GM21529 (cell line): ENCODE measurements around the gene PROZ.
"Not testable (repeated sequence)": the region's sequence is repeated elsewhere in the genome, so short reads cannot be mapped to it uniquely, and the experiment has no call there.

Experiments
- ATAC-seq: cut with Tn5 transposase; IDR thresholded peaks from one replicate; pipeline ENCODE4 v1.9.1; 2021; ENCODE audit not compliant: unreplicated experiment

Gene PROZ, protein sequence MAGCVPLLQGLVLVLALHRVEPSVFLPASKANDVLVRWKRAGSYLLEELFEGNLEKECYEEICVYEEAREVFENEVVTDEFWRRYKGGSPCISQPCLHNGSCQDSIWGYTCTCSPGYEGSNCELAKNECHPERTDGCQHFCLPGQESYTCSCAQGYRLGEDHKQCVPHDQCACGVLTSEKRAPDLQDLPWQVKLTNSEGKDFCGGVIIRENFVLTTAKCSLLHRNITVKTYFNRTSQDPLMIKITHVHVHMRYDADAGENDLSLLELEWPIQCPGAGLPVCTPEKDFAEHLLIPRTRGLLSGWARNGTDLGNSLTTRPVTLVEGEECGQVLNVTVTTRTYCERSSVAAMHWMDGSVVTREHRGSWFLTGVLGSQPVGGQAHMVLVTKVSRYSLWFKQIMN

DNA sequence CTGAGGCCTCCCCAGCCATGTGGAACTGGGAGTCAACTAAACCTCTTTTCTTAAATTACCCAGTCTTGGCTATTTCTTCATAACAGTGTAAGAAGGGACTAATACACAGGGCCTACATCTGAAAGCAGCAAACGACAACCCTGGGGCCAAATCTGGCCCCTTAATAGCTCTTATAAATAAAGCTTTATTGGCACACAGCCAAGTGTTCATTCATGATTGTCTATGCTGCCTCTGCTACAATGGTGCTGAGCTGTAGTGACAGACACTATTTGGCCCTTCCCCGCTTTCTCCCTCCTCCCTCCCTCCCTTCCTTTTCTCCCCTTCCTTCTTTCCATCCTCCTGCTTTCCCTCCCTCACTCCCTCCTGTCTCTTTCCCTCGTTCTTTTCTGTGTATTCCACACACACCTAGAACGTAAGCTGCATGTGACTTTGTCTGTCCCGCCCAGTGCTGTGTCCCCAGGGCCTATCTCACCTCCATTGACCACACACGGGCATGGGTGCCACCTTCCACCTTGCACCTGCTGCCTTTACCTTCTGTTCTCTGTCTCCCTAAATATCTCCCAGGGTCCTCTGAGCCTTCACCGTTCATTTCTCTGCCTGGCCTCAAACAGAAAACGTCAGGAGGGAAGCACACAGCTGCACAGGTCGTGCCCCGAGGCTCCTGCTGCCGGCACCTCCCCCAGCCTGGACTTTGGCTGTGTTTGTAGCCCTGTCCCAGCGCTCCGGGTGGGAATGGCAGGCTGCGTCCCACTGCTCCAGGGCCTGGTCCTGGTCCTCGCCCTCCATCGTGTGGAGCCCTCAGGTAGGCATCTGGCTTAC lies at the start of gene PROZ:
TSS of gene PROZ (plus strand) at position 720 of the 819 bp plus-strand sequence. CDS start at position 733, 13 bp downstream.
- no peak for ATAC-seq

DNA sequence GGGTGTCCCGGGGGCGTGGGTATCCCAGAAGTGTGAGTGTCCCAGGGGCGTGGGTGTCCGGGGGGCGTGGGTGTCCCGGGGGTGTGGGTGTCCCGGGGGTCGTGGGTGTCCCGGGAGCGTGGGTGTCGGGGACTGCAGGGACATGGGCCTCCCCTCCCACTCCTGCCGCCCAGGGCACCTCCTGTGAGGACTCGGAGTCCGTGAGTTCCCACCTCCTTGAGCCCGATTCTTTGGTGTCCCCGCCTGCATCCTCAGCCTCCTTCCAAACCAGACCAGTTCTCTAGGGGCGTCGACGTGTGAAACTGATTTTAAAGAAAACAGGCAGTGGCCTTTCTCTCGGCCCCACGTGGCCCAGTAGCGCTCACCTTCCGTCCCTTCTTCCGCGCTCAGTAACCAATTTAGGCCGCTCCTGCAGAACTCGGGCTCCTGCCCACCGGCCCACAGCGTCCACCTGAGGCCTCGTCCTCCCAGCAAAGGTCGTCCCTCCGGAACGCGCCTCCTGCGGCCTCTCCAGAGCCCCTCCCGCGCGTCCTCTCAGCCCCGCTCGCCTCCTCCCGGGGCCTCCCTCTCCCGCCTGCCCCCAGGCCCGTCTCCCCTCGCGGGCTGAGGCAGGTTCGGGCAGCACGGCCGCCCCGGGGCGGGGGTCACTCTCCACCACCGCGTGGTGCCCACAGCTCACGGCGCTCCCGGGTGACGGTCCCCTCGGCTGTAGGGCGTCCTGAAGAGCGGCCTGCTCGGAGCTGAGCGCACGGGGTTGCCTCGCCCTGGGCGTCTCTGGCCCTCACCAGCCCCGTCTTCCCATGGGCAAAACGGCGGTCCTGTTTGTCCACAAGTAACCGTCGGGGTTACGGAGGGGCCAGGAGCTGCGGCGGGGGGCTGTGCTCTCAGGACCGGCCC lies 49.0 kb upstream of the PROZ start:
- ATAC-seq, result no peak

DNA sequence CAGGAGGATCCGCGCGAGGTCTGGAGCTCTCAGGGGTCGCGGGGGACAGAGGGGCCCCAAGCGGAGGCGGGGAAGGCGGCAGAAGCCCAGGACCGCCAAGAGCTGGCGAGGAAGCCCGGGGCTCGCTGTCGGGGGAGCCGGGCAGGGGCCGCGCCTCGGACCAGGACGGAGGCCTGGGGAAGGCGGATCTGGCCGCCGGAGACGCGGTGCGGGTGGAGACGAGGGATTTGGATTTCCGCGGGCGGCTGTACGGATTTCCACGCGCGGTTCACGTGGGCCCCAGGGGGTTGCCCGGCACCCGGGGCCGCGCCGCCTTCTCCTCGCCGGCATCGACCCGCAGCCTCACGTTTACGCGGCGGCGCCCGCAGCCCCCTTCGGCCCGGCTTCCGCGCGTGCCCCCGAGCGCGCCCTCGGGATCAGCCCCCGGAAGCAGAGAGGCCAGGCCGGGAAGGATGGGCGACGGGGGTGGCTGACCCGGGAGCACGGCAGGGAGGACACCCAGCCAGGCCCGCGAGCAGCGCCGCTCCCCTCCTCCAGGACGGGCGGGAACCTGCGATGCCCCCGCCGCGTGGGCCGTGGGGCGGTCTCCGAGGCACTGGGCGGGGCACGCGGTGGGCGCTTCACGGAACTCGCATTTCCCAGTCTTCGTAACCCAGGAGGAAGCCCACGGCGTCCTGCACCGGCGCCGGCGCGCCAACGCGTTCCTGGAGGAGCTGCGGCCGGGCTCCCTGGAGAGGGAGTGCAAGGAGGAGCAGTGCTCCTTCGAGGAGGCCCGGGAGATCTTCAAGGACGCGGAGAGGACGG lies 48.2 kb upstream of the PROZ start:
- ATAC-seq, result no peak

DNA sequence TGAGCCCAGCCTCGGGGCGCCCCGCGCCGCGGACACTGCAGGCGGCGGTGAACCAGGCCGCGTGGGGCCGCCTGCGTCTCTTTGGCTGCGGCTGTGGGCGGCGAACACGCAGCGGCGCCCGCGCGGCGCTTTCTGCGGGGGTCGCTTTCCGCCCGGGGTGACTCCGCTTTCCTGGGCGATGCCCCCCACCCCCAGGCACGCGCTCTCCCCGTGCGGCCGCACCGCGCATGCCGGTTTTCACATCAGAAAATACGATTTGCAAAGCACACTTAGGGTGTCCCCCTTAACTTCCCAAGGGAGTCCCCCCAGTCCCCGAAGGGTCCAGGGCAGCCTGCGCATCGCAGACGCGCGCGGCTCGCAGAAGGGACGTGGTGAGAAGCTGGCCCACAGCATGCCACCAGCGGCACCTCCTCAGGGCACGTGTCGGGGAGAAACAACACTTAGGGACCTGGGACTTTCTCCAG lies 47.6 kb upstream of the PROZ start:
- ATAC-seq, result no peak

DNA sequence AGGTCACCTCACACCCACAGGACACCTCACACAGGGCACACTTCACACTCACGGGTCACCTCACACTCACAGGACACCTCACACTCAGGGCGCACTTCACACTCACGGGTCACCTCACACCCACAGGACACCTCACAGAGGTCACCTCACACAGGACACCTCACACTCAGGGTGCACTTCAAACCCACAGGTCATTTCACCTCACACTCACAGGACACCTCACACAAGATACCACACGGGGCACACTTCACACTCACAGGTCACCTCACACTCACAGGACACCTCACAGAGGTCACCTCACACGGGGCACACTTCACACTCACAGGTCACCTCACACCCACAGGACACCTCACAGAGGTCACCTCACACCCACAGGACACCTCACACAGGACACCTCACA lies 46.6 kb upstream of the PROZ start:
- ATAC-seq, result not testable (repeated sequence)

DNA sequence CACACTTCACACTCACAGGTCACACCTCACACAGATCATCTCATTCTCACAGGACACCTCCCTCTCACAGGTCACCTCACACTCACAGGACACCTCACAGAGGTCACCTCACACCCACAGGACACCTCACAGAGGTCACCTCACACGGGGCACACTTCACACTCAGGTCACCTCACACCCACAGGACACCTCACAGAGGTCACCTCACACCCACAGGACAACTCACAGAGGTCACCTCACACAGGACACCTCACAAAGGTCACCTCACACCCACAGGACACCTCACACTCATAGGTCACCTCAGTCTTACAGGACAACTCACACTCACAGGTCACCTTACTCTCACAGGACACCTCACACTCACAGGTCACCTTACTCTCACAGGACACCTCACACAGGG lies 46.0 kb upstream of the PROZ start:
- ATAC-seq, result not testable (repeated sequence)

DNA sequence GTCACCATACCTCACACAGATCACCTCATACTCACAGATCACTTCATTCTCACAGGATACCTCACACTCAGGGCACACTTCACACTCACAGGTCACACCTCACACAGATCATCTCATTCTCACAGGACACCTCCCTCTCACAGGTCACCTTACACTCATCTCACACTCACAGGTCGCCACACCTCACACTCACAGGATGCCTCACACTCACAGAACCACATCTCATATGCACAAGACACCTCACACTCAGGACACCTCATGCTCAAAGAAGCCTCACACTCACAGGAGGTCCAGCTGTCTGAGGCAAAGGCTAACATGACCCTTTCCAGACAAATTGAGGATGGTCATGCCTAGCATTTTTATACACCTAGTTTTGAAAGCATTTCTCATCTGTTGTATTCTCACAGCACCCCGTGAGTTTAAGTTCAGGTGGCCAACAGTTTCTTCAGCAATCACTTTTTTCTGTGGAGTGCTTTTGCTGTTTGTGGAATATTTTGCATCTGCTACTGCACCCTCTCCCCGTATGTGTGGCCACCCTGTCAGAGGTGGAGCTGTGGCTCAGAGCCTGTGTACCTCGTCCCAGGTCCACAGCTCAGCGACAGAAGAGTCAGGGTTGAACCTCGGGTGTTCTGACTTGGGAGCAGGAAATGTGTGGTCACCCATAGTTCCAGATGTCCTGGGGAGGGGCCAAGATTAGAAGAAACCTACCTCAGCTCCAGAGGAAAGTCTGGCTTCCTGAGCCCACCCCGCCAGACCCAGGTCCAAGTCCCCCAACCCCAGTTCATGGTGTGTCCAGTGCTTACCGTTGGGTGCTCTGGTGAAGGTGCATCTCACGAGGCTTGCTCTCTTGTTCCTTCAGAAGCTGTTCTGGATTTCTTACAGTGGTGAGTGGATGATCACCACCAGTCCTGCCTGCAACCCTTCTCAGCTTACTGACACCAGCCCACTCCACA lies 45.3 kb upstream of the PROZ start:
- ATAC-seq, result no peak

DNA sequence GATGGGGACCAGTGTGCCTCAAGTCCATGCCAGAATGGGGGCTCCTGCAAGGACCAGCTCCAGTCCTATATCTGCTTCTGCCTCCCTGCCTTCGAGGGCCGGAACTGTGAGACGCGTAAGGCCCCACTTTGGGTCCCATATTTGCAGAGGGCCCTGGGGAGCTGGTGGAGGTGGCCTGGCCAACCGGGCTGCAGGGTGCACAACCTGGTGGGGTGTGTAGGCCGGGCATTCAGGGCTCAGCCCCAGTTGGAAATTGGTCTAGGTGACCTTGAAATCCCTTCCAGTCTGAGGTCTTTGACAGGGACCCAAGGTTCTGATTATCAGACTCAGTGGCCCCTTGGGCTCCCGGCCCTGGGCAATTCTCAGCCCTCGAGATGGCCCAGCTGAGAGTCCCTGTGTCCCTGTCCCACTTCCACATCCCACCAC lies 44.6 kb upstream of the PROZ start:
- no peak for ATAC-seq

DNA sequence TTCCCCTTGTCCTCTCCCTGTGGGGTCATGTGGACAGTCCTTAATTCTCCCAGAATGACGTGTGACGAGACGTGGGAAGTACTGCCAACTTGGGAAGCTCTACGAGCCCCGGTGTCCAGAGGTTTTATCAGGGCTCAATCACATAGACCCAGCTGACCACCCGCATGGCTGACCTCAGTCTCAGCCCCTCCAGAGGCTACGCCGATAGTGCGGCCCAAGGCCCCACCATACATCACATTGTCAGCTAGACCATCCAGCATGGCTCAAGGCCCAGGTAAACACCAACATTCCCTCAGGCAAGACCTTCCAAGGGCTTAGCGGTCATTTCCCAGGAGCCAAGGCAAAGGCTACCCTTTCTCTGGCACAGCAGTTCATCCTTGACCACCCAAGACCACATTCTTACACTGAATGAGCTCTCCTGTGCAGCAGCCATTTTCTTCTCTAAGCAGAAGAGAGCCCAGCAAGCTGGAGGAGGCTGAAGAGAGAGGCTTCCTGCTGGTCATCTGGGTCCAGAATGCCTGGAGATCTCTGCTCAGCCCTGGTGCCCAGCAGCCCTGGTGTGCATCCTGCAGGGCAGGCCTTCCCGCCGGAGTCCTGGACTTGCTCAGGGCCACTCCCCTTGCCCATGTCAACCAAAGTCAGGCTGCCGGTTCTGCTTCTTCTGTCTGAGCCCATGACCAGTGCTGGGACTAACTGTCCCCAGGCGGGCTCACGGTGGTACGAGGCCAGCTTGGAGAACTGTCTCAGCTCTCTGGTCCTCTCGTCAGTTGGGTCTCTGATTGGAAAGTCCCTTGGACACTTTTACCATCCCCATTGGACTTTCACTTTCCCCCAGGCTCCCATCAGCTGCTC lies 43.7 kb upstream of the PROZ start:
- ATAC-seq, result no peak

DNA sequence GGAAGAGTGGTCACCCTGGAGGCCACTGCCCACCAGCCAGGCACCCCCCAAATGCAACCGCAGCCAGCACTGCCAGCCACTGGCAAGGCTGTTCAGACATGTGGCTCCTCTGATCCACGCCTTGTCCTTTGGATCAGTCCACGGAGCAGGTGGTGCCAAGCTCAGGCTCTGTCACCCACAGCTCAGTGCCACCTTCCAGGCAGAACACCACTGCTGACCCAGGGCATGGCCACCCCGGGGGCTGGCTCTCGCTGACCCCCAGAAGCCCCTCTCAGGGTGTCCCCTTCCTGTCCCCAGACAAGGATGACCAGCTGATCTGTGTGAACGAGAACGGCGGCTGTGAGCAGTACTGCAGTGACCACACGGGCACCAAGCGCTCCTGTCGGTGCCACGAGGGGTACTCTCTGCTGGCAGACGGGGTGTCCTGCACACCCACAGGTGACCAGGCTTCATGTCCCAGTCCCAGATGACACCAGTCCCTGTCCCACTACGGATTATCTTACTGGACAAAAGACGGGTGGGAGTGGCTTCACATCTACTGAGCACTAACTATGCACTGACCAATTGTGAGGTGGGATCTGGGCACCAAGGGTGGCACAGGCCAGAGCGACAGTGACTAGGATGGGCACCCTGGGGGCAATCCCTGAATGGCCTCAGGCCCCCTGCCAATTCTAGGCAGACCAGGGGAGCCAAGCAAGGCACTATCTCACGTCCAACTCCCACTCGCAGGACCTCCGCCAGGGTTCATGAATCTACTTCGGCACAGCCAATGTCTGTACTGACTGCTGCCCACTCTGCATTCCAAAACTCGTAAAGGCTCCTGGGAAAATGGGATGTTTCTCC lies 42.9 kb upstream of the PROZ start:
- ATAC-seq, result no peak

DNA sequence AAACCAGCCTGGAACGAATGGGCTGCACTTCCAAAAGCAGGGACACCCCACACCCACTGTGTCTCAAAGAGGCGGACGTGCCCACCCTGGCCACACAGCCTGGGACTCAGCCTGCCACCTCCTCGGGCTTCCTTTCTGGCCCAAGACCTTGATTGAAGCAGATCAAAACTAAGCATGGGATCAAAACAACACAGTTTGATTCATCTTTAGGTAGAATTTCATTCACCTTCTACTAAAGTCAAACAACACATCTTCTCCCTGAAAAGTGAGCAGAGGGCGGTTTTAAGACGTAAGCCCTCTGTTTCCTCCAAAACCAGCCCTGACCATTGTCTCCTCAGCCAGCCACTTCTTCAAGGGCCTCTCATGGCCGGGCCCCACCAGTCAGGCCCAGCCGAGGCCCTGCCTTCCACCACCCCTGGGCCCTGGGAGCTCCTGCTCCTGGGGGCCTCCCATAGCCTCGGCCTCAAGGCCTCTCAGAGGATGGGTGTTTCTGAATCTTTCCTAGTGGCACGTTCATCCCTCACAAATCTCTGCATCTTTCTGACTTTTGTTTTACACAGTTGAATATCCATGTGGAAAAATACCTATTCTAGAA lies 42.1 kb upstream of the PROZ start:
- ATAC-seq, result no peak

DNA sequence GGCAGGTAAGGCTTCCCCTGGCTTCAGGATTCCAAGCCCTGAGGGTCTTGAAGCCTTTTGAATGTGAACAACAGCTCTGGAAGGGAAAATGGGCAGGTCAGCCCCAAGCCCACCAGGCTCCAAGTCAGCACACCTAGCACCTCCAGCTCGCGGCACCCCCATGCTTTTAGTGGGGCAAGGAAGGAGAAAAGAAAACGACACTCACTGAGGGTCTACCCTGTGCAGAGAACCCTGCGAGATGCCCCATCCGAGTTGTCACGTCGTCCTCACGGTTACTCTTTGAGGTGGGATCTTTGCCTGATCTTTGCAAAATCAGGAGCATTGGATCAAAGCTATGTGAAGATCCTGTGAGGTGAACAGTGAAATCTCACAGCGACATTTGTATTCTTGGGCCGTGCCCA lies 41.6 kb upstream of the PROZ start:
- no peak for ATAC-seq

DNA sequence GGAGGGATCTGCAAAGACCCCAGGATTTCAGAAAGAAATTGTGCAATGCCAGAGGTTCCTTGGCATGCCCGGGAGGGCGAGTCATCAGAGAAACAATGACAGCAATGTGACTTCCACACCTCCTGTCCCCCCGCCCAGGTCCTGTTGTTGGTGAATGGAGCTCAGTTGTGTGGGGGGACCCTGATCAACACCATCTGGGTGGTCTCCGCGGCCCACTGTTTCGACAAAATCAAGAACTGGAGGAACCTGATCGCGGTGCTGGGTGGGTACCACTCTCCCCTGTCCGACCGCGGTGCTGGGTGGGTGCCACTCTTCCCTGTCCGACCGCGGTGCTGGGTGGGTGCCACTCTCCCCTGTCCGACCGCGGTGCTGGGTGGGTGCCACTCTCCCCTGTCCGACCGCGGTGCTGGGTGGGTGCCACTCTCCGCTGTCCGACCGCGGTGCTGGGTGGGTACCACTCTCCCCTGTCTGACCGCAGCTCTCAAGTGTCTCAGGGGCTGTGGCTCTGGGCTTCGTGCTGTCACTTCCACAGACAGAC lies 41.0 kb upstream of the PROZ start:
- ATAC-seq, result no peak

DNA sequence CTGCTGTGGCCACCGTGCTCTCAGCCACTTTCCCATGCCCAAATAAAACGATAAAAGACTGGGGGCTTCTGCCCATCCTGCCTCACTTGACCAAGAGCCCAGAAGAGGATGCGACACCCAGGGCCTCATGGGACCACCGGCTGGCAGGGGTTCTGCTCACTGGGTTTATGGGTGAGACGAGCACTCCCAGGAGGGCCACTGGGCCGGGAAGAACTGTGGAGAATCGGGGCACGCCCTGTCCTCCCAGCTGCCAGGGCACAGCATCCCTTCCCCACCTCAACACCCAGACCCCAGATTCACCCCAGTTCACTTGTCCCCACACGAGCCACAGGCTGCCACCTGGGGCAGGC lies 40.6 kb upstream of the PROZ start:
- no peak for ATAC-seq

DNA sequence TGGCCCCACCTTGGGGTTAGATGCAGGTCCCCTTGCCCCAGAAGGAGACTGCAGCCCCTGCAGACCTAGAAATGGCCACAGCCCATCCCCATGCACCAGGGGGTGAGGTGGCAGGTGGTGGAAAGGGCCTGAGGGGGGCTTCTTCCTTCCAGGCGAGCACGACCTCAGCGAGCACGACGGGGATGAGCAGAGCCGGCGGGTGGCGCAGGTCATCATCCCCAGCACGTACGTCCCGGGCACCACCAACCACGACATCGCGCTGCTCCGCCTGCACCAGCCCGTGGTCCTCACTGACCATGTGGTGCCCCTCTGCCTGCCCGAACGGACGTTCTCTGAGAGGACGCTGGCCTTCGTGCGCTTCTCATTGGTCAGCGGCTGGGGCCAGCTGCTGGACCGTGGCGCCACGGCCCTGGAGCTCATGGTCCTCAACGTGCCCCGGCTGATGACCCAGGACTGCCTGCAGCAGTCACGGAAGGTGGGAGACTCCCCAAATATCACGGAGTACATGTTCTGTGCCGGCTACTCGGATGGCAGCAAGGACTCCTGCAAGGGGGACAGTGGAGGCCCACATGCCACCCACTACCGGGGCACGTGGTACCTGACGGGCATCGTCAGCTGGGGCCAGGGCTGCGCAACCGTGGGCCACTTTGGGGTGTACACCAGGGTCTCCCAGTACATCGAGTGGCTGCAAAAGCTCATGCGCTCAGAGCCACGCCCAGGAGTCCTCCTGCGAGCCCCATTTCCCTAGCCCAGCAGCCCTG lies 40.0 kb upstream of the PROZ start:
- ATAC-seq, result no peak
